ENCODE data around the gene SH2D1B. TPM values are rescaled to one million over a fixed set of nuclear protein-coding genes. Genes with fewer than 3 reads are reported as not detected.
A peak's percentile ranks its signal among the peaks of the same experiment; 100 is the strongest.

Gene SH2D1B
- total and polyA plus RNA-seq, 4 donors: 0.17 to 0.84 (median 0.30) TPM

DNA sequence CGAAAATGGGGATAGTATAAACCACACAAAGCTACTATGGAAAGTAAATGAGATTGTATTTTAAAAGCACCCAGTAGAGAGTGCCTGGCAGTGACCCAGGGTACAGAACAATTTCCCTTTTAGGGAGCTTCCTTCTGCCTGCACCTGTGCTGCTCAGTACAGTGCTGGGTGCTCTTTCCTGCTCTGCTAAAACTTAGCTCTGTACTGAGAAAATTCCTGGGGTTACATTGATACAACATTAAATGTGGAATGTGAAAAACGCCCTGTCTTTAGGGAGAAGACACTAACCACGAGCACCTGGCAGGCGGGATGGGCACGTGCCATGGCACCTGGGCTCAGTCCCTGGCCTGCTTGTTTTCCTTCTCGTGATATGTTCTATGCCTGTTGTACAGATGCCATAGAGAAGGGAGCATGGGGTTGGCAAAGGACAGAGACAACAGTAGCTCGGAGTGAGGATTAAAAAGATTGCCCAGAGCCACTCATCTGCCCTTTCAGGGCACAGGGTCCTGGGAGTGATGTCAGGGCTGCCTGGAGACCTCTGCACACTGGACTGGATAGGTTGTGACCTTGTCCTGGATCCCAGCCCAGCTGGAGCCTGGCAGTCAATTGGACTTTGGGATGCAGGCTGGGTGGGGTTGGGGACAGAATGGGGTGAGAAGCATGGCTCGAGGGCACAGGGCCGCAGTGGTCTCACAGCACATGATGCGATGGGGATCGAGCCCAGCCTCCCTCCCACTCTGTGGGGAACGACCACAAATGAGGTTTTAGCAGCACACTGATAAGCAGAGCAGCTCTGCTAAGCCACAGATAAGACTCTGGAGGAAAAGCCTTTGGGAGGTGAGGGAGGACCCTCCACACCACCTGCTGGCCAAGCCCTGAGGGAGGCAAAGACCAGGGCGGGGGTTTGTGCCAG is 39.5 kb downstream of the SH2D1B start:
- H3K27me3 ChIP-seq (ENCODE audit: control insufficient read depth in 4 of 4, insufficient read depth in 4 of 4, low read length in 3 of 4): no peaks in the 10 kb centered on the region
- TF ChIP-seq HNF4A (conservative IDR thresholded peaks at IDR 0.05) (peak; percentile 98 to 99), NR2F2 (IDR thresholded peaks at IDR 0.05) (peak; percentile 92), TAF1 (conservative IDR thresholded peaks at IDR 0.05) (no peak), SP1 (IDR thresholded peaks at IDR 0.05) (peak; percentile 99), GABPA (IDR thresholded peaks at IDR 0.05 in 1 of 2, conservative IDR thresholded peaks at IDR 0.05 in 1 of 2) (no peak), RXRA (IDR thresholded peaks at IDR 0.05) (peak; percentile 99 to 100), RAD21 (IDR thresholded peaks at IDR 0.05) (peak; percentile 47 to 64), FOXA2 (IDR thresholded peaks at IDR 0.05) (peak; percentile 71), FOXA1 (IDR thresholded peaks at IDR 0.05) (peak; percentile 72), JUND (IDR thresholded peaks at IDR 0.05) (peak; percentile 89 to 93), REST (IDR thresholded peaks at IDR 0.05) (peak; percentile 85), YY1 (IDR thresholded peaks at IDR 0.05) (peak; percentile 89), HNF4G (IDR thresholded peaks at IDR 0.05) (peak; percentile 96), EGR1 (IDR thresholded peaks at IDR 0.05; ENCODE audit: low read depth in 2 of 2) (peak in 1 of 2 donors; percentile 77)
- TF ChIP-seq, protein P1, sequence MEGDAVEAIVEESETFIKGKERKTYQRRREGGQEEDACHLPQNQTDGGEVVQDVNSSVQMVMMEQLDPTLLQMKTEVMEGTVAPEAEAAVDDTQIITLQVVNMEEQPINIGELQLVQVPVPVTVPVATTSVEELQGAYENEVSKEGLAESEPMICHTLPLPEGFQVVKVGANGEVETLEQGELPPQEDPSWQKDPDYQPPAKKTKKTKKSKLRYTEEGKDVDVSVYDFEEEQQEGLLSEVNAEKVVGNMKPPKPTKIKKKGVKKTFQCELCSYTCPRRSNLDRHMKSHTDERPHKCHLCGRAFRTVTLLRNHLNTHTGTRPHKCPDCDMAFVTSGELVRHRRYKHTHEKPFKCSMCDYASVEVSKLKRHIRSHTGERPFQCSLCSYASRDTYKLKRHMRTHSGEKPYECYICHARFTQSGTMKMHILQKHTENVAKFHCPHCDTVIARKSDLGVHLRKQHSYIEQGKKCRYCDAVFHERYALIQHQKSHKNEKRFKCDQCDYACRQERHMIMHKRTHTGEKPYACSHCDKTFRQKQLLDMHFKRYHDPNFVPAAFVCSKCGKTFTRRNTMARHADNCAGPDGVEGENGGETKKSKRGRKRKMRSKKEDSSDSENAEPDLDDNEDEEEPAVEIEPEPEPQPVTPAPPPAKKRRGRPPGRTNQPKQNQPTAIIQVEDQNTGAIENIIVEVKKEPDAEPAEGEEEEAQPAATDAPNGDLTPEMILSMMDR (IDR thresholded peaks at IDR 0.05; ENCODE audit: low read depth, low read length, missing input control): no peak
- TF ChIP-seq, protein P2, sequence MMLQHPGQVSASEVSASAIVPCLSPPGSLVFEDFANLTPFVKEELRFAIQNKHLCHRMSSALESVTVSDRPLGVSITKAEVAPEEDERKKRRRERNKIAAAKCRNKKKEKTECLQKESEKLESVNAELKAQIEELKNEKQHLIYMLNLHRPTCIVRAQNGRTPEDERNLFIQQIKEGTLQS (IDR thresholded peaks at IDR 0.05): peak; percentile 90
- TF ChIP-seq, protein P3, sequence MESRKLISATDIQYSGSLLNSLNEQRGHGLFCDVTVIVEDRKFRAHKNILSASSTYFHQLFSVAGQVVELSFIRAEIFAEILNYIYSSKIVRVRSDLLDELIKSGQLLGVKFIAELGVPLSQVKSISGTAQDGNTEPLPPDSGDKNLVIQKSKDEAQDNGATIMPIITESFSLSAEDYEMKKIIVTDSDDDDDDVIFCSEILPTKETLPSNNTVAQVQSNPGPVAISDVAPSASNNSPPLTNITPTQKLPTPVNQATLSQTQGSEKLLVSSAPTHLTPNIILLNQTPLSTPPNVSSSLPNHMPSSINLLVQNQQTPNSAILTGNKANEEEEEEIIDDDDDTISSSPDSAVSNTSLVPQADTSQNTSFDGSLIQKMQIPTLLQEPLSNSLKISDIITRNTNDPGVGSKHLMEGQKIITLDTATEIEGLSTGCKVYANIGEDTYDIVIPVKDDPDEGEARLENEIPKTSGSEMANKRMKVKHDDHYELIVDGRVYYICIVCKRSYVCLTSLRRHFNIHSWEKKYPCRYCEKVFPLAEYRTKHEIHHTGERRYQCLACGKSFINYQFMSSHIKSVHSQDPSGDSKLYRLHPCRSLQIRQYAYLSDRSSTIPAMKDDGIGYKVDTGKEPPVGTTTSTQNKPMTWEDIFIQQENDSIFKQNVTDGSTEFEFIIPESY (IDR thresholded peaks at IDR 0.05): peak; percentile 88
- TF ChIP-seq, protein P4, sequence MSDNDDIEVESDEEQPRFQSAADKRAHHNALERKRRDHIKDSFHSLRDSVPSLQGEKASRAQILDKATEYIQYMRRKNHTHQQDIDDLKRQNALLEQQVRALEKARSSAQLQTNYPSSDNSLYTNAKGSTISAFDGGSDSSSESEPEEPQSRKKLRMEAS (IDR thresholded peaks at IDR 0.05): peak; percentile 98
- 27% methylated on average over 13 of the region's 13 CpGs for WGBS
- peak overlapping the region; percentile 80 to 91 for H3K27ac ChIP-seq (ENCODE audit: low read depth in 1 of 2, low read length in 2 of 2)
- peaks cover 9 to 40% (median 23%) of the 10 kb centered on the region in 4 donors for H3K4me1 ChIP-seq (ENCODE audit: control insufficient read depth in 4 of 4, insufficient read depth in 4 of 4, low read length in 3 of 4)
- H3K9me3 ChIP-seq (ENCODE audit: control insufficient read depth in 4 of 4, low read length in 3 of 4): no peaks in the 10 kb centered on the region
- H3K36me3 ChIP-seq (ENCODE audit: control insufficient read depth in 4 of 4, insufficient read depth in 3 of 4, low read depth in 1 of 4, low read length in 3 of 4): peaks cover 0 to 6% (median 1%) of the 10 kb centered on the region in 4 donors
- H3K9ac ChIP-seq (ENCODE audit: low read depth in 1 of 2, low read length in 2 of 2): peak overlapping the region in 1 of 2 donors; percentile 51
- DNase-seq (ENCODE audit: low spot score): peak; percentile 73
- no peak overlapping the region for H3K4me3 ChIP-seq (ENCODE audit: low read depth in 1 of 3, low read length in 3 of 3)
